ENCODE results near the gene HEMK1.
A peak's percentile ranks its signal among the peaks of the same experiment; 100 is the strongest.

GRCh38 chr3:50627407-50628051 lies 58.2 kb downstream of the HEMK1 start:
- TF ChIP-seq CTCF (IDR thresholded peaks at IDR 0.05) (peak in 1 of 4 experiments; percentile 14), POLR2A (IDR thresholded peaks at IDR 0.05) (no peak), POLR2AphosphoS5 (IDR thresholded peaks at IDR 0.05) (no peak)

All from prostate gland (tissue), 2 donors.